ENCODE data around the gene PPP1R1B.

The PPP1R1B gene

GRCh38 chr17:39684369-39685192 is 57.8 kb downstream of the PPP1R1B start:
- no peak for DNase-seq (ENCODE audit: low read depth)

All from activated T-cell treated with anti-CD3 and anti-CD28 coated beads for 1 hour (primary cell).